CD14-positive monocyte (primary cell): Measurements from ENCODE around the gene AHR. TPM values are rescaled to one million over a fixed set of nuclear protein-coding genes. Genes with fewer than 3 reads are reported as not detected.

Experiments used
- DNase-seq, 3 donors: peaks; one replicate each; pipeline ENCODE4 v3.0.0-alpha.2; 2011 to 2022
- H2AFZ ChIP-seq: 2 replicates; pipeline ENCODE4 v1.6.0; 2012; ENCODE audit warnings: mild to moderate bottlenecking, low read depth, low read length, inconsistent platforms; ENCODE audit not compliant: insufficient read depth, poor library complexity, severe bottlenecking
- H3K27ac ChIP-seq, 2 donors: 1 replicate in 1 of 2; 2 replicates in 1 of 2; pipeline ENCODE4 v1.5.1; 2012 to 2013; ENCODE audit warnings: low read length in 2 of 2, control low read depth in 1 of 2, inconsistent platforms in 1 of 2, low read depth in 1 of 2, mild to moderate bottlenecking in 1 of 2
- H3K27me3 ChIP-seq, 2 donors: one replicate each; pipeline versions ENCODE4 v1.6.0 to v1.6.1; 2011 to 2013; ENCODE audit warnings: low read length in 2 of 2; ENCODE audit not compliant: control insufficient read depth in 2 of 2, insufficient read depth in 2 of 2
- H3K36me3 ChIP-seq, 2 donors: replicated peaks in 1 of 2; 1 replicate in 1 of 2; 2 replicates in 1 of 2; pipeline versions ENCODE4 v1.5.1 to v1.6.1; 2012 to 2013; ENCODE audit warnings: low read length in 2 of 2, control low read depth in 1 of 2, inconsistent platforms in 1 of 2, mild to moderate bottlenecking in 1 of 2; ENCODE audit not compliant: insufficient read depth in 2 of 2, control insufficient read depth in 1 of 2
- H3K4me1 ChIP-seq, 2 donors: 1 replicate in 1 of 2; 2 replicates in 1 of 2; pipeline versions ENCODE4 v1.5.1 to v1.6.1; 2012 to 2013; ENCODE audit warnings: low read length in 2 of 2, control low read depth in 1 of 2, inconsistent platforms in 1 of 2, mild to moderate bottlenecking in 1 of 2, moderate library complexity in 1 of 2; ENCODE audit not compliant: insufficient read depth in 2 of 2, control insufficient read depth in 1 of 2
- H3K4me2 ChIP-seq: replicated peaks from 2 replicates; pipeline ENCODE3; 2012; ENCODE audit warnings: low read length, moderate library complexity, mild to moderate bottlenecking; ENCODE audit not compliant: poor library complexity, severe bottlenecking; ENCODE audit errors: extremely low read depth
- H3K4me3 ChIP-seq, 3 experiments: fragments of 200-600 bp in 1 of 3; sonication (generic) in 1 of 3; replicated peaks in 1 of 3; 1 replicate in 2 of 3; 2 replicates in 1 of 3; pipeline ENCODE4 v1.5.1; 2011 to 2013; ENCODE audit warnings: low read length in 3 of 3, mild to moderate bottlenecking in 3 of 3, control low read depth in 2 of 3, low read depth in 2 of 3, inconsistent platforms in 1 of 3, moderate library complexity in 1 of 3
- H3K79me2 ChIP-seq: 2 replicates; pipeline ENCODE4 v1.6.0; 2012; ENCODE audit warnings: mild to moderate bottlenecking, control low read depth, inconsistent platforms, low read length, moderate library complexity; ENCODE audit not compliant: insufficient read depth
- H3K9ac ChIP-seq: 2 replicates; pipeline ENCODE4 v1.6.0; 2017; ENCODE audit warnings: low read length, mild to moderate bottlenecking; ENCODE audit not compliant: insufficient read depth, poor library complexity, severe bottlenecking
- H3K9me3 ChIP-seq, 2 donors: replicated peaks in 1 of 2; 1 replicate in 1 of 2; 2 replicates in 1 of 2; pipeline versions ENCODE4 v1.5.1 to v1.6.1; 2012 to 2013; ENCODE audit warnings: low read length in 2 of 2, control low read depth in 1 of 2; ENCODE audit not compliant: control insufficient read depth in 1 of 2, insufficient read depth in 1 of 2
- H4K20me1 ChIP-seq: 2 replicates; pipeline ENCODE4 v1.6.0; 2012; ENCODE audit warnings: mild to moderate bottlenecking, low read length, control low read depth, moderate library complexity; ENCODE audit not compliant: insufficient read depth
- H3K27ac Mint-ChIP-seq, 7 donors: one replicate each; pipeline ENCODE4 v1.8.0; 2020; ENCODE audit warnings: mild to moderate bottlenecking in 7 of 7, mixed read lengths in 7 of 7, moderate library complexity in 6 of 7, inconsistent platforms in 2 of 7
- H3K27me3 Mint-ChIP-seq, 3 donors: one replicate each; pipeline ENCODE4 v1.8.0; 2021 to 2022; ENCODE audit warnings: low read depth in 3 of 3, mild to moderate bottlenecking in 3 of 3, mixed read lengths in 3 of 3, moderate library complexity in 3 of 3, inconsistent platforms in 1 of 3
- H3K36me3 Mint-ChIP-seq, 2 donors: one replicate each; pipeline ENCODE4 v1.8.0; 2020; ENCODE audit warnings: mixed read lengths in 2 of 2, inconsistent platforms in 1 of 2, mild to moderate bottlenecking in 1 of 2
- H3K4me1 Mint-ChIP-seq: one replicate; pipeline ENCODE4 v1.8.0; 2020; ENCODE audit warnings: mild to moderate bottlenecking, mixed read lengths
- H3K4me3 Mint-ChIP-seq, 2 donors: one replicate each; pipeline ENCODE4 v1.8.0; 2020; ENCODE audit warnings: mild to moderate bottlenecking in 2 of 2, mixed read lengths in 2 of 2, moderate library complexity in 1 of 2
- H3K9me3 Mint-ChIP-seq, 7 donors: one replicate each; pipeline ENCODE4 v1.8.0; 2020 to 2022; ENCODE audit warnings: mixed read lengths in 7 of 7, mild to moderate bottlenecking in 6 of 7, moderate library complexity in 6 of 7, inconsistent platforms in 2 of 7
- CTCF ChIP-seq: fragments of 200-600 bp; IDR thresholded peaks from one replicate; pipeline ENCODE4 v1.8.0; 2022; ENCODE audit warnings: antibody characterized with exemption, mild to moderate bottlenecking
- WGBS: methylation state at CpG from one replicate; pipeline ENCODE4 v1.1.5; 2013; ENCODE audit warnings: missing lambda C conversion rate; ENCODE audit not compliant: insufficient coverage; 5-methylcytosine and 5-hydroxymethylcytosine counted together
- intact Hi-C, 2 donors: fragments of 100-400 bp; cut with micrococcal nuclease; formaldehyde crosslinking; loops; one replicate each; pipeline versions ENCODE4 v1.15.0 to v1.15.1; 2023
- polyA plus RNA-seq, 3 donors: library from polyadenylated mRNA; depleted of rRNA in 1 of 3; unstranded in 2 of 3; stranded (reverse) in 1 of 3; fragments of 300-500 nt in 2 of 3; fragments of >200 nt in 1 of 3; fragmentation: Illumina TruSeq in 2 of 3; gene quantifications; 1 replicate in 2 of 3; 2 replicates in 1 of 3; pipeline ENCODE4 v1.2.3, GENCODE V29; 2012 to 2021

AHR gene
- polyA plus RNA-seq, 3 donors = 42.4 to 56.6 (median 54.1) TPM

DNA sequence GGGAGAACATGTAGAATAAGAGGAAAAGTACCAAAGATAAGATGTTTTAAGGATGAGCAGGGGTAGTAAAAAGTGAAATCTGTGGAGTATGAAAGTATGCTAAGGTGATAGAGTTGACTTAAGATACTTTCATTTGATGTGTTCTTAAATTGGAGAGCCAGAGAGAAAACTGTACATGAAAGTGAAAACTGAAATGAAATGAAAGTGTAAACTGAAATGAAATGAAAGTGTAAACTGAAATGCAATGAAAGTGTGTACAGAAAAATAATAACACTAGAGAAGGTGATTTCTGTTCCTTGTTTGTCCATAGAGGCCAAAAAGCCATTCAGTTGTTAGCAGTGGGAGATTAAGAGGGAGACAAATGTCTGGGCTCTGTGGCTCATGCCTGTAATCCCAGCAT is 17.5 kb downstream of the AHR start:
- H3K27me3 ChIP-seq = no peaks in the 10 kb centered on the region
- peaks cover 28 to 81% of the 10 kb centered on the region in 2 donors for H3K36me3 ChIP-seq
- no peak for DNase-seq
- peaks cover 60 to 74% of the 10 kb centered on the region in 2 donors for H3K36me3 Mint-ChIP-seq
- peaks cover 98% of the 10 kb centered on the region for H4K20me1 ChIP-seq
- no peak overlapping the region for H3K27ac Mint-ChIP-seq
- no peak overlapping the region for H3K4me3 Mint-ChIP-seq
- H3K79me2 ChIP-seq = peaks cover 6% of the 10 kb centered on the region
- no peak overlapping the region for H3K4me2 ChIP-seq
- TF ChIP-seq CTCF = no peak
- no peaks in the 10 kb centered on the region for H3K9me3 Mint-ChIP-seq
- H3K4me1 Mint-ChIP-seq = no peaks in the 10 kb centered on the region
- H3K4me1 ChIP-seq = no peaks in the 10 kb centered on the region
- H3K4me3 ChIP-seq = no peak overlapping the region
- intact Hi-C loops = no loop called here
- no peak overlapping the region for H3K9ac ChIP-seq
- H2AFZ ChIP-seq = no peak overlapping the region
- no peak overlapping the region for H3K27ac ChIP-seq
- H3K9me3 ChIP-seq = no peaks in the 10 kb centered on the region
- no peaks in the 10 kb centered on the region for H3K27me3 Mint-ChIP-seq

- H3K27me3 Mint-ChIP-seq = no peaks in the 10 kb centered on the region
- no peak overlapping the region for H3K27ac Mint-ChIP-seq
- no peak for TF ChIP-seq CTCF
- no peaks in the 10 kb centered on the region for H3K4me1 Mint-ChIP-seq
- Histone ChIP-seq H3K9ac (no peak overlapping the region), H4K20me1 (peaks cover 98% of the 10 kb centered on the region), H3K4me3 (no peak overlapping the region), H3K27me3 (no peaks in the 10 kb centered on the region), H2AFZ (no peak overlapping the region), H3K79me2 (peaks cover 6% of the 10 kb centered on the region), H3K9me3 (no peaks in the 10 kb centered on the region), H3K4me1 (no peaks in the 10 kb centered on the region), H3K27ac (no peak overlapping the region), H3K36me3 (peaks cover 14 to 80% of the 10 kb centered on the region in 2 donors), H3K4me2 (no peak overlapping the region)
- no peaks in the 10 kb centered on the region for H3K9me3 Mint-ChIP-seq
- no peak overlapping the region for H3K4me3 Mint-ChIP-seq
- H3K36me3 Mint-ChIP-seq = peaks cover 52 to 70% of the 10 kb centered on the region in 2 donors
- WGBS = no CpG with 5 or more reads among the region's 3 CpGs
- intact Hi-C loops = no loop called here
- DNase-seq = no peak
These were observed 19.7 kb downstream of the AHR start for GRCh38 chr7:17318146-17318545.
